Measurements from ENCODE around the gene AMY1C. TPM values are rescaled to one million over a fixed set of nuclear protein-coding genes. Genes with fewer than 3 reads are reported as not detected.

AMY1C gene
- total RNA-seq, 1 experiment from 2014 or later = not detected

Other genes with a start within 250 kb of the AMY1C start
- gene RNPC3, start 224.2 kb upstream of the AMY1C start, total RNA-seq (2014; rRNA removed; shearing (Covaris generic); ENCODE audit: low replicate concordance) = 7.0 and 12.7 TPM in 2 replicates
- not detected in 2 replicates for gene AMY2B, start 178.3 kb upstream of the AMY1C start, total RNA-seq (2014; rRNA removed; shearing (Covaris generic); ENCODE audit: low replicate concordance)
- gene AMY2A, start 132.5 kb upstream of the AMY1C start, total RNA-seq (2014; rRNA removed; shearing (Covaris generic); ENCODE audit: low replicate concordance) = not detected in 2 replicates
- gene AMY1A, start 94.1 kb upstream of the AMY1C start, total RNA-seq (2014; rRNA removed; shearing (Covaris generic); ENCODE audit: low replicate concordance) = not detected in 2 replicates
- gene AMY1B, start 53.7 kb upstream of the AMY1C start, total RNA-seq (2014; rRNA removed; shearing (Covaris generic); ENCODE audit: low replicate concordance) = not detected in 2 replicates